ENCODE measurements around the gene RAPGEF3. TPM values are rescaled to one million over a fixed set of nuclear protein-coding genes. Genes with fewer than 3 reads are reported as not detected.

The RAPGEF3 gene
- total and polyA plus RNA-seq, 2 of the 13 experiments (the other 11 are each of a cell fraction or from before 2014, with no cell fraction given): 0.07 TPM

GRCh38 chr12:47705566-47706425 lies 52.9 kb downstream of the RAPGEF3 start, which contains the start of gene RPAP3 (continued):
- TF ChIP-seq HMGXB3 (CRISPR knock-in tag; IDR thresholded peaks at IDR 0.05; ENCODE audit: borderline replicate concordance) (0 out of 2 replicates have a peak, but pooled peaks have one; percentile 49), ZSCAN9 (CRISPR knock-in tag; IDR thresholded peaks at IDR 0.05; ENCODE audit: borderline replicate concordance) (peak; percentile 59; the same call in 1 of the 2 replicates), TAF1 (CRISPR knock-in tag; IDR thresholded peaks at IDR 0.05) (peak; percentile 75), ZNF773 (CRISPR knock-in tag; IDR thresholded peaks at IDR 0.05; ENCODE audit: borderline replicate concordance) (0 out of 2 replicates have a peak, but pooled peaks have one; percentile 29), IRF2 (CRISPR knock-in tag; IDR thresholded peaks at IDR 0.05) (peak; percentile 26; the same call in 1 of the 2 replicates), ARNT2 (CRISPR knock-in tag; IDR thresholded peaks at IDR 0.05; ENCODE audit: low read depth) (peak; percentile 67; the same call in 1 of the 2 replicates), MAF1 (CRISPR knock-in tag; IDR thresholded peaks at IDR 0.05; ENCODE audit: borderline replicate concordance) (no peak), ELF1 (CRISPR knock-in tag; IDR thresholded peaks at IDR 0.05) (peak; percentile 67), AGO1 (IDR thresholded peaks at IDR 0.05; ENCODE audit: low read depth, low read length, poor library complexity, severe bottlenecking) (peak; percentile 22), KMT2B (CRISPR knock-in tag; IDR thresholded peaks at IDR 0.05) (peak; percentile 85), NFE2L2 (IDR thresholded peaks at IDR 0.05; ENCODE audit: low read length) (no peak), MAZ (IDR thresholded peaks at IDR 0.05; ENCODE audit: borderline replicate concordance, low read depth, low read length) (0 out of 2 replicates have a peak, but pooled peaks have one; percentile 33), MAZ (CRISPR knock-in tag; IDR thresholded peaks at IDR 0.05; ENCODE audit: low read depth) (peak; percentile 52), MTF1 (CRISPR knock-in tag; IDR thresholded peaks at IDR 0.05) (no peak)
- TF ChIP-seq, protein P1, sequence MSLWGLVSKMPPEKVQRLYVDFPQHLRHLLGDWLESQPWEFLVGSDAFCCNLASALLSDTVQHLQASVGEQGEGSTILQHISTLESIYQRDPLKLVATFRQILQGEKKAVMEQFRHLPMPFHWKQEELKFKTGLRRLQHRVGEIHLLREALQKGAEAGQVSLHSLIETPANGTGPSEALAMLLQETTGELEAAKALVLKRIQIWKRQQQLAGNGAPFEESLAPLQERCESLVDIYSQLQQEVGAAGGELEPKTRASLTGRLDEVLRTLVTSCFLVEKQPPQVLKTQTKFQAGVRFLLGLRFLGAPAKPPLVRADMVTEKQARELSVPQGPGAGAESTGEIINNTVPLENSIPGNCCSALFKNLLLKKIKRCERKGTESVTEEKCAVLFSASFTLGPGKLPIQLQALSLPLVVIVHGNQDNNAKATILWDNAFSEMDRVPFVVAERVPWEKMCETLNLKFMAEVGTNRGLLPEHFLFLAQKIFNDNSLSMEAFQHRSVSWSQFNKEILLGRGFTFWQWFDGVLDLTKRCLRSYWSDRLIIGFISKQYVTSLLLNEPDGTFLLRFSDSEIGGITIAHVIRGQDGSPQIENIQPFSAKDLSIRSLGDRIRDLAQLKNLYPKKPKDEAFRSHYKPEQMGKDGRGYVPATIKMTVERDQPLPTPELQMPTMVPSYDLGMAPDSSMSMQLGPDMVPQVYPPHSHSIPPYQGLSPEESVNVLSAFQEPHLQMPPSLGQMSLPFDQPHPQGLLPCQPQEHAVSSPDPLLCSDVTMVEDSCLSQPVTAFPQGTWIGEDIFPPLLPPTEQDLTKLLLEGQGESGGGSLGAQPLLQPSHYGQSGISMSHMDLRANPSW (CRISPR knock-in tag; IDR thresholded peaks at IDR 0.05; ENCODE audit: borderline replicate concordance): 0 out of 2 replicates have a peak, but pooled peaks have one; percentile 36
- TF ChIP-seq, protein P2, sequence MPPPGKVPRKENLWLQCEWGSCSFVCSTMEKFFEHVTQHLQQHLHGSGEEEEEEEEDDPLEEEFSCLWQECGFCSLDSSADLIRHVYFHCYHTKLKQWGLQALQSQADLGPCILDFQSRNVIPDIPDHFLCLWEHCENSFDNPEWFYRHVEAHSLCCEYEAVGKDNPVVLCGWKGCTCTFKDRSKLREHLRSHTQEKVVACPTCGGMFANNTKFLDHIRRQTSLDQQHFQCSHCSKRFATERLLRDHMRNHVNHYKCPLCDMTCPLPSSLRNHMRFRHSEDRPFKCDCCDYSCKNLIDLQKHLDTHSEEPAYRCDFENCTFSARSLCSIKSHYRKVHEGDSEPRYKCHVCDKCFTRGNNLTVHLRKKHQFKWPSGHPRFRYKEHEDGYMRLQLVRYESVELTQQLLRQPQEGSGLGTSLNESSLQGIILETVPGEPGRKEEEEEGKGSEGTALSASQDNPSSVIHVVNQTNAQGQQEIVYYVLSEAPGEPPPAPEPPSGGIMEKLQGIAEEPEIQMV (CRISPR knock-in tag; IDR thresholded peaks at IDR 0.05; ENCODE audit: low read depth): peak; percentile 73; the same call in 1 of the 2 replicates
- TF ChIP-seq, protein P3, sequence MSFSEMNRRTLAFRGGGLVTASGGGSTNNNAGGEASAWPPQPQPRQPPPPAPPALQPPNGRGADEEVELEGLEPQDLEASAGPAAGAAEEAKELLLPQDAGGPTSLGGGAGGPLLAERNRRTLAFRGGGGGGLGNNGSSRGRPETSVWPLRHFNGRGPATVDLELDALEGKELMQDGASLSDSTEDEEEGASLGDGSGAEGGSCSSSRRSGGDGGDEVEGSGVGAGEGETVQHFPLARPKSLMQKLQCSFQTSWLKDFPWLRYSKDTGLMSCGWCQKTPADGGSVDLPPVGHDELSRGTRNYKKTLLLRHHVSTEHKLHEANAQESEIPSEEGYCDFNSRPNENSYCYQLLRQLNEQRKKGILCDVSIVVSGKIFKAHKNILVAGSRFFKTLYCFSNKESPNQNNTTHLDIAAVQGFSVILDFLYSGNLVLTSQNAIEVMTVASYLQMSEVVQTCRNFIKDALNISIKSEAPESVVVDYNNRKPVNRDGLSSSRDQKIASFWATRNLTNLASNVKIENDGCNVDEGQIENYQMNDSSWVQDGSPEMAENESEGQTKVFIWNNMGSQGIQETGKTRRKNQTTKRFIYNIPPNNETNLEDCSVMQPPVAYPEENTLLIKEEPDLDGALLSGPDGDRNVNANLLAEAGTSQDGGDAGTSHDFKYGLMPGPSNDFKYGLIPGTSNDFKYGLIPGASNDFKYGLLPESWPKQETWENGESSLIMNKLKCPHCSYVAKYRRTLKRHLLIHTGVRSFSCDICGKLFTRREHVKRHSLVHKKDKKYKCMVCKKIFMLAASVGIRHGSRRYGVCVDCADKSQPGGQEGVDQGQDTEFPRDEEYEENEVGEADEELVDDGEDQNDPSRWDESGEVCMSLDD (CRISPR knock-in tag; IDR thresholded peaks at IDR 0.05; ENCODE audit: borderline replicate concordance): no peak
